ENCODE data around the gene SUSD4. TPM values are rescaled to one million over a fixed set of nuclear protein-coding genes. Genes with fewer than 3 reads are reported as not detected.
A peak's percentile ranks its signal among the peaks of the same experiment; 100 is the strongest.
"Not testable (repeated sequence)": the region's sequence is repeated elsewhere in the genome, so short reads cannot be mapped to it uniquely, and the experiment has no call there.

Gene SUSD4
- total RNA-seq, 2 experiments from 2014 or later: 13.0 to 13.8 TPM

DNA sequence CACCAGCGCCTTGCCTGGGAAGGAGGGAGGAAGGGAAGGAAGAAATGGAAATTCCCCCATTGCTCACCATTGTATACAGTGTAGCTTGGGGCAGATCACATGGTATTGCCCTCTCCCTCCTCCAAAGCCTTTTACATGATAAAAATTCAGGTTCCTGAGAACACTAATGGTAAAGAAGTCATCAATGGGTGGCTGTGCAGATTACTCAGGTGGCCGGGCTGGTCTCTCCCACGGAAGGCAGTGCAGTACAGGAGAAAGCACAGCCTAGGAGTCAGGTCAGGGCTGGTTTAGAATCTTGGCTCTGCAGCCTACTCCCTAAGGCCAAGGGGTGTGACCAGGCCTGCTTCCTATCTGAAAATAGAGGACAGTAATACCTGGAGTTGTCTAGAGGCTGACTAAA is 107.9 kb downstream of the SUSD4 start:
- no peak overlapping the region for H3K27ac Mint-ChIP-seq
- no peak overlapping the region for H3K4me3 Mint-ChIP-seq
- peaks cover 17% of the 10 kb centered on the region for H3K4me1 Mint-ChIP-seq (ENCODE audit: low read depth)
- H3K9me3 Mint-ChIP-seq: no peaks in the 10 kb centered on the region
- H3K4me1 ChIP-seq (ENCODE audit: insufficient read depth, low read length): no peaks in the 10 kb centered on the region
- H3K27me3 ChIP-seq (ENCODE audit: control insufficient read depth in 1 of 2, insufficient read depth in 2 of 2, low read length in 2 of 2): no peaks in the 10 kb centered on the region
- H3K36me3 ChIP-seq (ENCODE audit: insufficient read depth, low read length): no peaks in the 10 kb centered on the region
- TF ChIP-seq, protein P1, sequence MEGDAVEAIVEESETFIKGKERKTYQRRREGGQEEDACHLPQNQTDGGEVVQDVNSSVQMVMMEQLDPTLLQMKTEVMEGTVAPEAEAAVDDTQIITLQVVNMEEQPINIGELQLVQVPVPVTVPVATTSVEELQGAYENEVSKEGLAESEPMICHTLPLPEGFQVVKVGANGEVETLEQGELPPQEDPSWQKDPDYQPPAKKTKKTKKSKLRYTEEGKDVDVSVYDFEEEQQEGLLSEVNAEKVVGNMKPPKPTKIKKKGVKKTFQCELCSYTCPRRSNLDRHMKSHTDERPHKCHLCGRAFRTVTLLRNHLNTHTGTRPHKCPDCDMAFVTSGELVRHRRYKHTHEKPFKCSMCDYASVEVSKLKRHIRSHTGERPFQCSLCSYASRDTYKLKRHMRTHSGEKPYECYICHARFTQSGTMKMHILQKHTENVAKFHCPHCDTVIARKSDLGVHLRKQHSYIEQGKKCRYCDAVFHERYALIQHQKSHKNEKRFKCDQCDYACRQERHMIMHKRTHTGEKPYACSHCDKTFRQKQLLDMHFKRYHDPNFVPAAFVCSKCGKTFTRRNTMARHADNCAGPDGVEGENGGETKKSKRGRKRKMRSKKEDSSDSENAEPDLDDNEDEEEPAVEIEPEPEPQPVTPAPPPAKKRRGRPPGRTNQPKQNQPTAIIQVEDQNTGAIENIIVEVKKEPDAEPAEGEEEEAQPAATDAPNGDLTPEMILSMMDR (IDR thresholded peaks at IDR 0.05): no peak
- peaks cover 5% of the 10 kb centered on the region for H3K36me3 Mint-ChIP-seq (ENCODE audit: low read depth)
- no peaks in the 10 kb centered on the region for H3K27me3 Mint-ChIP-seq
- CTCF ChIA-PET: no interaction called here
- no peak overlapping the region for H3K4me3 ChIP-seq (ENCODE audit: low read length)
- no peaks in the 10 kb centered on the region for H3K9me3 ChIP-seq (ENCODE audit: control insufficient read depth in 1 of 2, insufficient read depth in 1 of 2, low read length in 2 of 2)
- H3K27ac ChIP-seq (ENCODE audit: low read depth in 1 of 2, low read length in 2 of 2): no peak overlapping the region
- intact Hi-C loops (cut with DNase I, micrococcal nuclease): no loop called here
- POLR2A ChIA-PET: no interaction called here
- DNase-seq: no peak
- no peak for ATAC-seq (ENCODE audit: poor library complexity)

DNA sequence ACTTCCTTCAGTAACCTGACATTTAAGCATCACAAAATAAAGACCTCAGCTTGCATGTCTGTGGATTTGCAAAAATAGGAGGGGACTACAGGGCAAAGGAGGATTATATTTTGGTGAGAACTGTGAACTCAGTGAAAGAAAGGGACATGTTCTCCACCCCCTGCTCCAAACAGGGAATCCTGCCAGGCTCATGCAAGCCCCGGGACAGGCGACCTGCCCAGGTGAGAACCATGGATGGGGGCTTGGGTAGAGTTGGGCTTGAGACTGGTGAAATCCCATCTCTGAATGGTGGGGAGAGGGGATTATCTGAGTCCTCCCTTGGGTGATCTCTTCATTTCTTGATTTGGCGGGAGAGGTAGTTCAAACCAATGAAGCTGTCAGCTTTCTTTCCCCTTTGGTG is 110.1 kb downstream of the SUSD4 start:
- DNase-seq (no peak), ATAC-seq (ENCODE audit: poor library complexity) (no peak)
- Histone ChIP-seq H3K4me3 (ENCODE audit: low read length) (no peak overlapping the region), H3K27me3 (ENCODE audit: control insufficient read depth in 1 of 2, insufficient read depth in 2 of 2, low read length in 2 of 2) (no peaks in the 10 kb centered on the region), H3K9me3 (ENCODE audit: control insufficient read depth in 1 of 2, insufficient read depth in 1 of 2, low read length in 2 of 2) (no peaks in the 10 kb centered on the region), H3K4me1 (ENCODE audit: insufficient read depth, low read length) (peaks cover 3% of the 10 kb centered on the region), H3K36me3 (ENCODE audit: insufficient read depth, low read length) (no peaks in the 10 kb centered on the region), H3K27ac (ENCODE audit: low read depth in 1 of 2, low read length in 2 of 2) (no peak overlapping the region)
- TF ChIP-seq, protein P1 (IDR thresholded peaks at IDR 0.05): no peak
- POLR2A ChIA-PET: no interaction called here
- intact Hi-C loops (cut with DNase I, micrococcal nuclease): no loop called here
- Mint-ChIP-seq H3K4me3 (no peak overlapping the region), H3K9me3 (no peaks in the 10 kb centered on the region), H3K4me1 (ENCODE audit: low read depth) (peaks cover 39% of the 10 kb centered on the region), H3K27me3 (no peaks in the 10 kb centered on the region), H3K36me3 (ENCODE audit: low read depth) (no peaks in the 10 kb centered on the region), H3K27ac (peak overlapping the region; percentile 54)
- CTCF ChIA-PET: no interaction called here

DNA sequence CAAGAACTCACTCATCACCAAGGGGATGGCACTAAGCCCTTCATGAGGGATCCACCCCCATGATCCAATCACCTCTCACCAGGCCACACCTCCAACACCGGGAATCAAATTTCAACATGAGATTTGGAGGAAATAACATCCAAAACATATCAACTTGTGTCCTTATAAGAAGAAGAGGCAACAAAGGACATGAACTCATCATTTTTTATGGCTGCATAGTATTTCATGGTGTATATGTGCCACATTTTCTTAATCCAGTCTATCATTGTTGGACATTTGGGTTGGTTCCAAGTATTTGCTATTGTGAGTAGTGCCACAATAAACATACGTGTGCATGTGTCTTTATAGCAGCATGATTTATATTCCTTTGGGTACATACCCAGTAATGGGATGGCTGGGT is 112.6 kb downstream of the SUSD4 start:
- H3K36me3 ChIP-seq (ENCODE audit: insufficient read depth, low read length); CTCF ChIA-PET; H3K9me3 ChIP-seq (ENCODE audit: control insufficient read depth in 1 of 2, insufficient read depth in 1 of 2, low read length in 2 of 2); intact Hi-C loops (cut with DNase I, micrococcal nuclease); ATAC-seq (ENCODE audit: poor library complexity); H3K27me3 Mint-ChIP-seq; DNase-seq; POLR2A ChIA-PET; H3K27ac ChIP-seq (ENCODE audit: low read depth in 1 of 2, low read length in 2 of 2); H3K4me3 ChIP-seq (ENCODE audit: low read length); H3K9me3 Mint-ChIP-seq; H3K27me3 ChIP-seq (ENCODE audit: control insufficient read depth in 1 of 2, insufficient read depth in 2 of 2, low read length in 2 of 2); H3K4me3 Mint-ChIP-seq; H3K36me3 Mint-ChIP-seq (ENCODE audit: low read depth): not testable (repeated sequence)
- H3K27ac Mint-ChIP-seq: peak overlapping the region; percentile 87
- peaks cover 18% of the 10 kb centered on the region for H3K4me1 ChIP-seq (ENCODE audit: insufficient read depth, low read length)
- peaks cover 58% of the 10 kb centered on the region for H3K4me1 Mint-ChIP-seq (ENCODE audit: low read depth)

DNA sequence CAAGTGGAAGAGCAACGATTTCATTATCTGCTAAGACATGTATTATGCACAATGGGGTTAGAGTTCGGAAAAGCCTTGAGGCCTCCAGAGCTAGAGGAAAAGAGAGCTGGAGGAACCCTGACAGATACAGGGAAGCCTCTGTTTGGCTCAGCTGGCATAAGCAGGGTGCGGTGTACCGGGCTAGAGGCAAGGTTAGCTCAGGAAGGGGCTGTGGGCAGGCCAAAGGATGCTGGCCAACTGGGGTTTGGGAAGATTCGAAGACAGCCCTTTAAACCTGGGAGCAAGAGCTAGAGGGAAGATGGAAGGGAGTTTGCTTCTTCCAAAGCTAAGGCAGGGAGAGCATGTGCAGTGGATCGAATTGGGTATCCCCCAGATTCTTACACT is 113.4 kb downstream of the SUSD4 start:
- peak overlapping the region; percentile 87 for H3K27ac Mint-ChIP-seq
- no peaks in the 10 kb centered on the region for H3K36me3 ChIP-seq (ENCODE audit: insufficient read depth, low read length)
- H3K36me3 Mint-ChIP-seq (ENCODE audit: low read depth): no peaks in the 10 kb centered on the region
- intact Hi-C loops (cut with DNase I, micrococcal nuclease): no loop called here
- H3K9me3 ChIP-seq (ENCODE audit: control insufficient read depth in 1 of 2, insufficient read depth in 1 of 2, low read length in 2 of 2): peaks cover 0 to 3% of the 10 kb centered on the region in 2 experiments
- POLR2A ChIA-PET: no interaction called here
- no peak for DNase-seq
- no peaks in the 10 kb centered on the region for H3K27me3 Mint-ChIP-seq
- TF ChIP-seq, protein P1 (IDR thresholded peaks at IDR 0.05): no peak
- no peak overlapping the region for H3K27ac ChIP-seq (ENCODE audit: low read depth in 1 of 2, low read length in 2 of 2)
- no peaks in the 10 kb centered on the region for H3K27me3 ChIP-seq (ENCODE audit: control insufficient read depth in 1 of 2, insufficient read depth in 2 of 2, low read length in 2 of 2)
- no peak for ATAC-seq (ENCODE audit: poor library complexity)
- no peak overlapping the region for H3K4me3 Mint-ChIP-seq
- CTCF ChIA-PET: interaction anchor here (0.9 kb wide), 1 partner anchor 117 kb away, joined by 4 read pairs; no protein-coding TSS in a partner anchor
- no peak overlapping the region for H3K4me3 ChIP-seq (ENCODE audit: low read length)
- peaks cover 18% of the 10 kb centered on the region for H3K4me1 ChIP-seq (ENCODE audit: insufficient read depth, low read length)
- peaks cover 60% of the 10 kb centered on the region for H3K4me1 Mint-ChIP-seq (ENCODE audit: low read depth)
- no peaks in the 10 kb centered on the region for H3K9me3 Mint-ChIP-seq
